Transverse colon (tissue), 4 donors: ENCODE results near the gene PIP5K1B. TPM values are rescaled to one million over a fixed set of nuclear protein-coding genes. Genes with fewer than 3 reads are reported as not detected.

Source experiments
- DNase-seq: peaks from one replicate; pipeline ENCODE4 v3.0.0-alpha.2; 2019
- H3K27ac ChIP-seq, 4 donors: fragments of 200-600 bp; sonication (generic); 2 replicates each; pipeline ENCODE4 v1.5.1; 2016 to 2018; ENCODE audit warnings: inconsistent platforms in 4 of 4
- H3K27me3 ChIP-seq: fragments of 200-600 bp; sonication (generic); 2 replicates; pipeline ENCODE4 v1.5.1; 2017; ENCODE audit warnings: inconsistent platforms
- H3K36me3 ChIP-seq, 4 donors: fragments of 200-600 bp; sonication (generic); 2 replicates each; pipeline ENCODE4 v1.5.1; 2017 to 2019; ENCODE audit warnings: inconsistent platforms in 4 of 4
- H3K4me1 ChIP-seq, 4 donors: fragments of 200-600 bp; sonication (generic); 2 replicates each; pipeline ENCODE4 v1.5.1; 2017 to 2020; ENCODE audit warnings: inconsistent platforms in 4 of 4
- H3K4me3 ChIP-seq, 4 donors: fragments of 200-600 bp; sonication (generic); 1 replicate in 1 of 4; 2 replicates in 3 of 4; pipeline versions ENCODE4 v1.5.1 to v1.6.1; 2017 to 2019; ENCODE audit warnings: inconsistent platforms in 4 of 4
- H3K9me3 ChIP-seq, 2 donors: fragments of 200-600 bp; sonication (generic); 2 replicates each; pipeline ENCODE4 v1.5.1; 2017 to 2019; ENCODE audit warnings: inconsistent platforms in 2 of 2
- EP300 ChIP-seq: sonication (generic); formaldehyde crosslinking; IDR thresholded peaks from one replicate; pipeline ENCODE4 v1.6.1; 2017; ENCODE audit warnings: antibody characterized with exemption, low read depth
- POLR2A ChIP-seq: fragments of 450-650 bp; IDR thresholded peaks from one replicate; pipeline ENCODE4 v1.6.1; 2016; ENCODE audit warnings: antibody characterized with exemption, mild to moderate bottlenecking, moderate library complexity
- POLR2AphosphoS5 ChIP-seq, 3 donors: sonication (generic); formaldehyde crosslinking; IDR thresholded peaks; one replicate each; pipeline ENCODE4 v1.6.1; 2016; ENCODE audit warnings: antibody characterized with exemption in 3 of 3
- whole genome bisulfite sequencing, 2 donors: methylation state at CpG; one replicate each; pipeline ENCODE4 v1.1.5; 2018; ENCODE audit warnings: low coverage in 1 of 2; 5-methylcytosine and 5-hydroxymethylcytosine counted together
- in situ Hi-C, 4 donors: fragments of 200-750 bp; cut with MboI; loops; one replicate each; pipeline versions ENCODE4 v1.15.0 to v1.15.1; 2017; ENCODE audit warnings: low sequenced_read_pairs in 3 of 4, low pct_ligation_motif_present in 1 of 4, low pct_unique_long_range_greater_than_20kb in 1 of 4
- intact Hi-C: fragments of 100-400 bp; cut with DNase I; formaldehyde crosslinking; loops from one replicate; pipeline ENCODE4 v1.15.1; 2023; ENCODE audit warnings: low total_unique reads
- total RNA-seq, 4 donors: library from RNA; depleted of rRNA; stranded (reverse); fragments of >200 nt; gene quantifications; one replicate each; pipeline ENCODE4 v1.1.0, GENCODE V29; 2016
- TF ChIP-seq, protein P1 (sequence below), 5 experiments: fragments of 200-600 bp in 3 of 5; fragments of 450-650 bp in 2 of 5; sonication (generic) in 3 of 5; IDR thresholded peaks; 1 replicate in 2 of 5; 2 replicates in 3 of 5; pipeline ENCODE4 v1.5.1; 2016 to 2017; ENCODE audit warnings: antibody characterized with exemption in 5 of 5, inconsistent platforms in 3 of 5, mild to moderate bottlenecking in 2 of 5, moderate library complexity in 1 of 5

Gene PIP5K1B
- total RNA-seq, 4 donors from 2014 or later, result 45.6 to 104 (median 76.0) TPM

DNA sequence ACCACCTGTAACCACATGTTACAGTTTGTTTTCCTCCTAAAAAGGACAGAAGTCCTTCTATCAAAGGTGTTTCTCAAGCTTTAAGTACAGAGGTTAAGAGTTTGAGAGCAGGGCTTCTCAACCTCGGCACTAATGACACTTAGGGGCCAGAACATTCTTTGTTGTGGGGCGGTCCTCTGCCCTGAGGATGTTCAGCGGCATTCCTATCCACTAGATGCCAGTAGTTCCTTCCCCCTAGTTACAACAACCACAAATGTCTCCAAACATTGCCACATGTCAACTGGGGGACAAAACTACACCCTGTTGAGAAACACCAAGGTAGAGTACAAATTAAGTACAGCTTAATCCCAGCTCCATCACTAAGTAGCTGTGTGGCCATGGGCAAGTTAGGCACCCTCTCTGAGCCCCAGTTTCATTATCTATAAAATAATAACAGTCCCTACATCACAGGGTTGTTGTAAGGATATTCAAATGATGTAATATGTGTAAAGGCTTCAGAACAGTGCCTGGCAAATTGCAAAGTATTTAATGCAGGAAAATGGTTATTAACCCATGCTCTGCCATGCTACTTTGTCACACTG is 44.6 kb downstream of the PIP5K1B start:
- no peak overlapping the region for H3K27ac ChIP-seq
- no peaks in the 10 kb centered on the region for H3K36me3 ChIP-seq
- TF ChIP-seq, protein P1, sequence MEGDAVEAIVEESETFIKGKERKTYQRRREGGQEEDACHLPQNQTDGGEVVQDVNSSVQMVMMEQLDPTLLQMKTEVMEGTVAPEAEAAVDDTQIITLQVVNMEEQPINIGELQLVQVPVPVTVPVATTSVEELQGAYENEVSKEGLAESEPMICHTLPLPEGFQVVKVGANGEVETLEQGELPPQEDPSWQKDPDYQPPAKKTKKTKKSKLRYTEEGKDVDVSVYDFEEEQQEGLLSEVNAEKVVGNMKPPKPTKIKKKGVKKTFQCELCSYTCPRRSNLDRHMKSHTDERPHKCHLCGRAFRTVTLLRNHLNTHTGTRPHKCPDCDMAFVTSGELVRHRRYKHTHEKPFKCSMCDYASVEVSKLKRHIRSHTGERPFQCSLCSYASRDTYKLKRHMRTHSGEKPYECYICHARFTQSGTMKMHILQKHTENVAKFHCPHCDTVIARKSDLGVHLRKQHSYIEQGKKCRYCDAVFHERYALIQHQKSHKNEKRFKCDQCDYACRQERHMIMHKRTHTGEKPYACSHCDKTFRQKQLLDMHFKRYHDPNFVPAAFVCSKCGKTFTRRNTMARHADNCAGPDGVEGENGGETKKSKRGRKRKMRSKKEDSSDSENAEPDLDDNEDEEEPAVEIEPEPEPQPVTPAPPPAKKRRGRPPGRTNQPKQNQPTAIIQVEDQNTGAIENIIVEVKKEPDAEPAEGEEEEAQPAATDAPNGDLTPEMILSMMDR (IDR thresholded peaks at IDR 0.05), result no peak
- TF ChIP-seq POLR2AphosphoS5 (IDR thresholded peaks at IDR 0.05) (no peak), EP300 (no peak), POLR2A (no peak)
- no peaks in the 10 kb centered on the region for H3K9me3 ChIP-seq
- no peak overlapping the region for H3K4me3 ChIP-seq
- H3K27me3 ChIP-seq, result no peaks in the 10 kb centered on the region
- in situ Hi-C loops, result no loop called here
- peaks cover 3 to 23% (median 17%) of the 10 kb centered on the region in 4 donors for H3K4me1 ChIP-seq
- 78% methylated on average over 3 of the region's 3 CpGs; no CpG with 5 or more reads in 1 of the 2 donors for WGBS, 2 donors
- intact Hi-C loops, result no loop called here
- no peak for DNase-seq

DNA sequence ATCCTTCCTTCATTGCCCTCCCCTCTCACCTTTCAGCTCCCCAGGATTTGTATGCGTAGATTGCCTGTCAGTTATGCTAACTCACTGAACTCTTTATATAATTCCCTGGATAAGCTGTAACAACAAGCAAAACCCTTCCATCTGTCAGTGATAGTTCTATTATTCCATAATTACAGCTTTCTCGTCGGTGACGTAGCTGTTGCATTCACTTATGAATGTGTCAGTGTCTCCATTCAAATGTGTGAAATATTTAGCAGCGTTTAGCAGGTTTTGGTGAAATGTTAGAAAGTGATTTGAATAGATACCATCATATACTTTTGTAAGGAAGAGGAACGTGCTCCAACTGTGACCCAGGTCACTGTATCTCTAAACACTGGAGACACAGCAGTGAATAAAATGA is 45.2 kb downstream of the PIP5K1B start:
- no peak overlapping the region for H3K27ac ChIP-seq
- no peaks in the 10 kb centered on the region for H3K36me3 ChIP-seq
- intact Hi-C loops, result no loop called here
- no peak for DNase-seq
- TF ChIP-seq EP300 (no peak), POLR2A (no peak), POLR2AphosphoS5 (IDR thresholded peaks at IDR 0.05) (no peak)
- TF ChIP-seq, protein P1 (IDR thresholded peaks at IDR 0.05), result no peak
- H3K9me3 ChIP-seq, result no peaks in the 10 kb centered on the region
- H3K4me1 ChIP-seq, result peaks cover 3 to 23% (median 17%) of the 10 kb centered on the region in 4 donors
- no peaks in the 10 kb centered on the region for H3K27me3 ChIP-seq
- in situ Hi-C loops, result no loop called here
- WGBS, 2 donors, result 69 to 79% methylated on average over 6 of the region's 6 CpGs
- H3K4me3 ChIP-seq, result no peak overlapping the region

DNA sequence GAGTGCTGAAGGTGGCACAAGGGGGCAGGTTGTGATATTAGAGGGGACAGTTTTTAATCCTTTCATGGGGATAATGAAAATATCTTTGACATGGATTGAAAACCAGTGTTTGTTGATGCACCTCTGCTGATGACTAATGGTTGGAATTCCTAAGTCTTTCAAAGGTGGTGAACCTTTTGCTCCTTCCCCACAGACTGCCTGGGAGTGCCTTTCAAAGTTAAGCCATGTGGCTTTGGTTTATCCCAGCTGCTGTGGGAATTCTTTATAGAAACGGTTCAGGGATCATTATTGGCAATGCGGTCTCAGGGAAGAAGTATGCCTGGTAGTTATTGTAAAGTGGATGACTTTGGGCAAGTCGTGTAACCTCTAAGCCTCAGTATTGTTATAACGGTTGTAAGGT is 45.7 kb downstream of the PIP5K1B start:
- in situ Hi-C loops, result no loop called here
- TF ChIP-seq, protein P1 (IDR thresholded peaks at IDR 0.05), result no peak
- TF ChIP-seq POLR2A, result no peak
- TF ChIP-seq POLR2AphosphoS5 (IDR thresholded peaks at IDR 0.05), result no peak
- TF ChIP-seq EP300, result no peak
- H3K4me1 ChIP-seq, result peaks cover 3 to 23% (median 17%) of the 10 kb centered on the region in 4 donors
- 47 to 51% methylated on average over 2 to 4 of the region's 4 CpGs for WGBS, 2 donors
- no peak overlapping the region for H3K4me3 ChIP-seq
- no peak overlapping the region for H3K27ac ChIP-seq
- H3K9me3 ChIP-seq, result no peaks in the 10 kb centered on the region
- no peaks in the 10 kb centered on the region for H3K27me3 ChIP-seq
- DNase-seq, result no peak
- H3K36me3 ChIP-seq, result no peaks in the 10 kb centered on the region
- intact Hi-C loops, result no loop called here

DNA sequence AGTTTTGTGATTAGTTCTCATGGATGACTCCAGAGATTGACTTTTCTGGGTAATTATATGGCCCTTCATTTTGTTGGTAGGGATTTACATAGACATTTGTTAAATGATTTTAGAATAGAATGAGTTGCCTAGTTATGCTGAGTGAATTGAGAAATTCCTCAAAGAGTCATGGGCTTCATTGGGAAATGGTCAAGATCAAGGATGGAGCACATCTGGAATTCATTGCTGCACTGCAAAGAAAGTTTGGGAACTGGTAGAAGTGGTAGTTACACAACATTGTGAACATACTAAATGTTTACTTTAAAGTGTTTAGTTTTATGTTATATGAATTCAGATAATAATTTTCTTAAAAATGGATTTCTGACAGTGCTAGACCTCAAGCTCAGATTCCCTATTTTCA is 46.5 kb downstream of the PIP5K1B start:
- intact Hi-C loops (no loop called here), in situ Hi-C loops (no loop called here)
- H3K27ac ChIP-seq, result no peak overlapping the region
- H3K4me1 ChIP-seq, result peaks cover 3 to 17% (median 12%) of the 10 kb centered on the region in 4 donors
- TF ChIP-seq EP300, result no peak
- no peak for TF ChIP-seq POLR2A
- TF ChIP-seq, protein P1 (IDR thresholded peaks at IDR 0.05), result no peak
- no peak for TF ChIP-seq POLR2AphosphoS5 (IDR thresholded peaks at IDR 0.05)
- H3K36me3 ChIP-seq, result no peaks in the 10 kb centered on the region
- no peaks in the 10 kb centered on the region for H3K9me3 ChIP-seq
- H3K4me3 ChIP-seq, result no peak overlapping the region
- DNase-seq, result no peak
- no peaks in the 10 kb centered on the region for H3K27me3 ChIP-seq
